Measurements from ENCODE around the gene GOLGA6C.
"Not testable (repeated sequence)": the region's sequence is repeated elsewhere in the genome, so short reads cannot be mapped to it uniquely, and the experiment has no call there.

GOLGA6C gene

GRCh38 chr15:75258034-75258433 is at the start of gene GOLGA6C:
Gene GOLGA6C, plus strand, starts transcription at chr15:75258334. Its CDS starts 265 bp downstream, at chr15:75258599.
- not testable (repeated sequence) for DNase-seq

- DNase-seq: no peak
Measured at GRCh38 chr15:75208501-75209288, 49.4 kb upstream of the GOLGA6C start.

- DNase-seq: no peak
Measured at GRCh38 chr15:75209289-75209676, 48.9 kb upstream of the GOLGA6C start.

- no peak for DNase-seq
Measured at GRCh38 chr15:75210811-75211230, 47.3 kb upstream of the GOLGA6C start.

GRCh38 chr15:75211436-75212199 is 46.5 kb upstream of the GOLGA6C start:
- DNase-seq: no peak

GRCh38 chr15:75212200-75212858 is 45.8 kb upstream of the GOLGA6C start:
- DNase-seq: no peak

- DNase-seq: no peak
Measured at GRCh38 chr15:75213212-75213767, 44.8 kb upstream of the GOLGA6C start.

- no peak for DNase-seq
Measured at GRCh38 chr15:75213768-75214221, 44.3 kb upstream of the GOLGA6C start.

GRCh38 chr15:75214293-75215096 is 43.6 kb upstream of the GOLGA6C start:
- no peak for DNase-seq

- DNase-seq: no peak
Measured at GRCh38 chr15:75215107-75216004, 42.8 kb upstream of the GOLGA6C start.

GRCh38 chr15:75217012-75217411 is 41.1 kb upstream of the GOLGA6C start:
- no peak for DNase-seq

GRCh38 chr15:75217574-75217973 is 40.6 kb upstream of the GOLGA6C start:
- not testable (repeated sequence) for DNase-seq

- not testable (repeated sequence) for DNase-seq
Measured at GRCh38 chr15:75219507-75219929, 38.6 kb upstream of the GOLGA6C start.

- no peak for DNase-seq
Measured at GRCh38 chr15:75223688-75224087, 34.4 kb upstream of the GOLGA6C start.

- DNase-seq: no peak
Measured at GRCh38 chr15:75224281-75224680, 33.9 kb upstream of the GOLGA6C start.

- not testable (repeated sequence) for DNase-seq
Measured at GRCh38 chr15:75225102-75225836, 32.9 kb upstream of the GOLGA6C start.

GRCh38 chr15:75225951-75226732 is 32.0 kb upstream of the GOLGA6C start:
- DNase-seq: no peak

GRCh38 chr15:75227112-75227511 is 31.0 kb upstream of the GOLGA6C start:
- DNase-seq: not testable (repeated sequence)

GRCh38 chr15:75227663-75228280 is 30.4 kb upstream of the GOLGA6C start:
- DNase-seq: no peak
